ENCODE measurements around the gene FARS2.

- TF ChIP-seq CTCF (conservative IDR thresholded peaks at IDR 0.05; ENCODE audit: low read depth, low read length): no peak
- TF ChIP-seq EZH2 (IDR thresholded peaks at IDR 0.05; ENCODE audit: borderline replicate concordance, low read depth, low read length, poor library complexity, severe bottlenecking): no peak
These were observed 263.9 kb downstream of the FARS2 start for GRCh38 chr6:5525209-5525608.

Measured in A673 (cell line).